ENCODE measurements around the gene XPC. TPM values are rescaled to one million over a fixed set of nuclear protein-coding genes. Genes with fewer than 3 reads are reported as not detected.
"Not testable (repeated sequence)": the region's sequence is repeated elsewhere in the genome, so short reads cannot be mapped to it uniquely, and the experiment has no call there.

The XPC gene
- total RNA-seq: 75.5 TPM
- 10 to 100 TPM; 31.3 to 42.7 (median 36.9) TPM for polyA plus RNA-seq

GRCh38 chr3:14178247-14179113 lies at the start of gene XPC, which contains the start of gene LSM3:
XPC (minus strand) TSS chr3:14178601; CDS start chr3:14178568, 33 bp downstream.
LSM3 (plus strand) TSS chr3:14178817; CDS start chr3:14178861, 44 bp downstream.
- H3K27ac Mint-ChIP-seq: peak within 1 kb of the TSS; percentile 99 to 100 (median 100)
- H3K4me1 Mint-ChIP-seq: peaks cover 37 to 81% (median 66%) of the 10 kb centered on the region in 4 donors
- Histone ChIP-seq H3K4me1 (ENCODE audit: control insufficient read depth, insufficient read depth, low read length, poor library complexity, severe bottlenecking) (peaks cover 47% of the 10 kb centered on the region), H3K9me3 (ENCODE audit: control insufficient read depth in 2 of 2, low read length in 2 of 2) (no peaks in the 10 kb centered on the region), H3K36me3 (ENCODE audit: control insufficient read depth, insufficient read depth, low read length) (peaks cover 22% of the 10 kb centered on the region), H3K27me3 (ENCODE audit: control insufficient read depth, insufficient read depth, low read length) (no peaks in the 10 kb centered on the region), H3K4me3 (ENCODE audit: low read depth, low read length) (peak within 1 kb of the TSS; percentile 99), H3K27ac (ENCODE audit: insufficient read depth, low read length, poor library complexity, severe bottlenecking) (peak within 1 kb of the TSS; percentile 97)
- peak within 1 kb of the TSS; percentile 95 to 99 (median 97) for H3K4me3 Mint-ChIP-seq
- no peaks in the 10 kb centered on the region for H3K27me3 Mint-ChIP-seq
- peak; percentile 95 to 100 (median 98) for DNase-seq
- no peaks in the 10 kb centered on the region for H3K9me3 Mint-ChIP-seq
- peak; percentile 94 to 95 for ATAC-seq (ENCODE audit: low read depth in 2 of 2)
- peaks cover 17% of the 10 kb centered on the region for H3K36me3 Mint-ChIP-seq

DNA sequence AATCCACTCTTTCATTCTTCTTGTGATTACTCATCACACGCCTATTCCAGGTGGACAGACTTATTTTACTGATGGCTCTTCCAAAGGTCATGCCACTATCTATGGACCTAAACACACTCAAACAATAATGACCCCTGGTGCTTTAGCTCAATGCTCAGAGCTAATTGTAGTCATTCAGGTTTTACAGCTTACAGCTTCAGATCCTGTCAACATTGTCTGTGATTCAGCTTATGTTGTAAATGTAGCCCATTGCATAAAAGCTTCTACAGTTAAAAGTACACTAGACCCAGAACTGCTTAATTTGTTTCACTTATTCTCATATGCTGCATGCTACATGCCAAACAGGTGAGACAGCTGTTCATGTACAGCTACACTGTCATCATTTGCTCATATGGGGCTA lies 49.5 kb upstream of the XPC start:
- Mint-ChIP-seq H3K27ac (no peak overlapping the region), H3K4me3 (no peak overlapping the region), H3K4me1 (peaks cover 0 to 5% (median under 1%) of the 10 kb centered on the region in 4 donors), H3K27me3 (peaks cover 28% of the 10 kb centered on the region), H3K36me3 (no peaks in the 10 kb centered on the region), H3K9me3 (peaks cover 0 to 3% (median 0%) of the 10 kb centered on the region in 7 donors)
- Histone ChIP-seq H3K27me3 (ENCODE audit: control insufficient read depth, insufficient read depth, low read length) (peaks cover 16% of the 10 kb centered on the region), H3K27ac (ENCODE audit: insufficient read depth, low read length, poor library complexity, severe bottlenecking) (no peak overlapping the region), H3K4me1 (ENCODE audit: control insufficient read depth, insufficient read depth, low read length, poor library complexity, severe bottlenecking) (no peaks in the 10 kb centered on the region), H3K4me3 (ENCODE audit: low read depth, low read length) (no peak overlapping the region), H3K9me3 (ENCODE audit: control insufficient read depth in 2 of 2, low read length in 2 of 2) (no peaks in the 10 kb centered on the region), H3K36me3 (ENCODE audit: control insufficient read depth, insufficient read depth, low read length) (no peaks in the 10 kb centered on the region)
- DNase-seq: no peak
- ATAC-seq (ENCODE audit: low read depth in 2 of 2): no peak

- H3K27me3 ChIP-seq (ENCODE audit: control insufficient read depth, insufficient read depth, low read length); ATAC-seq (ENCODE audit: low read depth in 2 of 2); H3K4me1 Mint-ChIP-seq; H3K27ac Mint-ChIP-seq; H3K4me3 ChIP-seq (ENCODE audit: low read depth, low read length); DNase-seq; H3K4me1 ChIP-seq (ENCODE audit: control insufficient read depth, insufficient read depth, low read length, poor library complexity, severe bottlenecking); H3K36me3 Mint-ChIP-seq; H3K9me3 ChIP-seq (ENCODE audit: control insufficient read depth in 2 of 2, low read length in 2 of 2); H3K36me3 ChIP-seq (ENCODE audit: control insufficient read depth, insufficient read depth, low read length); H3K4me3 Mint-ChIP-seq; H3K27ac ChIP-seq (ENCODE audit: insufficient read depth, low read length, poor library complexity, severe bottlenecking): not testable (repeated sequence)
- Mint-ChIP-seq H3K9me3 (peaks cover 0 to 14% (median 2%) of the 10 kb centered on the region in 7 donors), H3K27me3 (peaks cover 22% of the 10 kb centered on the region)
Observed at GRCh38 chr3:14226351-14226750, 48.0 kb upstream of the XPC start.

- Mint-ChIP-seq H3K4me1 (no peaks in the 10 kb centered on the region), H3K27me3 (peaks cover 31% of the 10 kb centered on the region), H3K4me3 (peak overlapping the region in 1 of 4 donors; percentile 53), H3K27ac (no peak overlapping the region), H3K36me3 (no peaks in the 10 kb centered on the region), H3K9me3 (peaks cover 0 to 21% (median 3%) of the 10 kb centered on the region in 7 donors)
- H3K27ac ChIP-seq (ENCODE audit: insufficient read depth, low read length, poor library complexity, severe bottlenecking): no peak overlapping the region
- ATAC-seq (ENCODE audit: low read depth in 2 of 2) (no peak), DNase-seq (no peak)
- peaks cover 0 to 5% of the 10 kb centered on the region in 2 experiments for H3K9me3 ChIP-seq (ENCODE audit: control insufficient read depth in 2 of 2, low read length in 2 of 2)
- H3K27me3 ChIP-seq (ENCODE audit: control insufficient read depth, insufficient read depth, low read length): peaks cover 4% of the 10 kb centered on the region
- no peaks in the 10 kb centered on the region for H3K4me1 ChIP-seq (ENCODE audit: control insufficient read depth, insufficient read depth, low read length, poor library complexity, severe bottlenecking)
- no peaks in the 10 kb centered on the region for H3K36me3 ChIP-seq (ENCODE audit: control insufficient read depth, insufficient read depth, low read length)
- H3K4me3 ChIP-seq (ENCODE audit: low read depth, low read length): no peak overlapping the region
Observed at GRCh38 chr3:14225421-14225820, 47.0 kb upstream of the XPC start.

GRCh38 chr3:14224895-14225294 lies 46.5 kb upstream of the XPC start:
- Histone ChIP-seq H3K36me3 (ENCODE audit: control insufficient read depth, insufficient read depth, low read length) (no peaks in the 10 kb centered on the region), H3K4me1 (ENCODE audit: control insufficient read depth, insufficient read depth, low read length, poor library complexity, severe bottlenecking) (no peaks in the 10 kb centered on the region), H3K4me3 (ENCODE audit: low read depth, low read length) (no peak overlapping the region), H3K27ac (ENCODE audit: insufficient read depth, low read length, poor library complexity, severe bottlenecking) (no peak overlapping the region), H3K9me3 (ENCODE audit: control insufficient read depth in 2 of 2, low read length in 2 of 2) (peaks cover 0 to 5% of the 10 kb centered on the region in 2 experiments), H3K27me3 (ENCODE audit: control insufficient read depth, insufficient read depth, low read length) (peaks cover 4% of the 10 kb centered on the region)
- peaks cover 31% of the 10 kb centered on the region for H3K27me3 Mint-ChIP-seq
- no peak for DNase-seq
- H3K4me3 Mint-ChIP-seq: no peak overlapping the region
- H3K9me3 Mint-ChIP-seq: peaks cover 0 to 21% (median 3%) of the 10 kb centered on the region in 7 donors
- no peaks in the 10 kb centered on the region for H3K4me1 Mint-ChIP-seq
- H3K36me3 Mint-ChIP-seq: no peaks in the 10 kb centered on the region
- no peak for ATAC-seq (ENCODE audit: low read depth in 2 of 2)
- no peak overlapping the region for H3K27ac Mint-ChIP-seq

GRCh38 chr3:14223595-14223994 lies 45.2 kb upstream of the XPC start:
- Mint-ChIP-seq H3K27ac (no peak overlapping the region), H3K9me3 (peaks cover 0 to 21% (median 3%) of the 10 kb centered on the region in 7 donors), H3K4me3 (no peak overlapping the region), H3K4me1 (no peaks in the 10 kb centered on the region), H3K36me3 (no peaks in the 10 kb centered on the region), H3K27me3 (peaks cover 31% of the 10 kb centered on the region)
- no peak overlapping the region for H3K4me3 ChIP-seq (ENCODE audit: low read depth, low read length)
- no peak for ATAC-seq (ENCODE audit: low read depth in 2 of 2)
- no peaks in the 10 kb centered on the region for H3K36me3 ChIP-seq (ENCODE audit: control insufficient read depth, insufficient read depth, low read length)
- DNase-seq: no peak
- H3K4me1 ChIP-seq (ENCODE audit: control insufficient read depth, insufficient read depth, low read length, poor library complexity, severe bottlenecking): no peaks in the 10 kb centered on the region
- peaks cover 4% of the 10 kb centered on the region for H3K27me3 ChIP-seq (ENCODE audit: control insufficient read depth, insufficient read depth, low read length)
- H3K9me3 ChIP-seq (ENCODE audit: control insufficient read depth in 2 of 2, low read length in 2 of 2): peaks cover 0 to 5% of the 10 kb centered on the region in 2 experiments
- no peak overlapping the region for H3K27ac ChIP-seq (ENCODE audit: insufficient read depth, low read length, poor library complexity, severe bottlenecking)

DNA sequence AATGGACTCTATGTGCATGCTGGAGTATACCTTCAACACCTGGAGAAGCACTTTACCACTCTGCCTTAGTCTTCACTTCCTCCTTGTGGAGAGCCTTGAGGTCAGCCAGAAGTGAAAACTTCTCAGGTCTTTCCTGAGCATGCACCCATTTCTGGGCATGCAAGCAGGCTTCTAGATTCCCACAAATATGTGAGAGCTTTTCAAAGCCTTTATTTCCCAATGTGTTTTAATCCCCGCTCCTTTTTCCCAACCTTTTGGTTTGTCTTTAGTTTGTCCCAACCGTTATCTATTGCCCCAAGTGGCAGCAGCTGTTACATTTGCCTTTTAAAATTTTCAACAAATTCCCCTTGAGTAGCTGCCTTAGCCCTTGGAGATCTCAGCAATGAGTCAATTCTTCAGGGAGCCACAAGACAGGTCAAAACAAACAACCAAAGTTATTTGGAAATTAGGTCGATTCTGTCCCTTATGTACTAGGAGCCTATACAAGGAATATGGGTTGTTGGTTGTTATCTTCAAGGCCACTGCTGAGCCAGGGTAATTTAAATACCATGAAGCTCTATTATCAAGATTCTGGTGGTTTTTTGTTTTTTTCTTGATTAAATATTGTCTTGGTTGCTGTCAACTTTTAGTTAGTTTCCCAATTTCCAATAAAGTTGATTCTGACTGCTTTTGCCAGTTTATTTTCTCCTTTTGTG lies 44.6 kb upstream of the XPC start:
- Mint-ChIP-seq H3K4me3 (no peak overlapping the region), H3K9me3 (peaks cover 0 to 21% (median 3%) of the 10 kb centered on the region in 7 donors), H3K36me3 (no peaks in the 10 kb centered on the region), H3K4me1 (no peaks in the 10 kb centered on the region), H3K27ac (no peak overlapping the region), H3K27me3 (peaks cover 31% of the 10 kb centered on the region)
- no peak for DNase-seq
- Histone ChIP-seq H3K4me3 (ENCODE audit: low read depth, low read length) (no peak overlapping the region), H3K27me3 (ENCODE audit: control insufficient read depth, insufficient read depth, low read length) (peaks cover 4% of the 10 kb centered on the region), H3K36me3 (ENCODE audit: control insufficient read depth, insufficient read depth, low read length) (no peaks in the 10 kb centered on the region), H3K9me3 (ENCODE audit: control insufficient read depth in 2 of 2, low read length in 2 of 2) (peaks cover 0 to 5% of the 10 kb centered on the region in 2 experiments), H3K27ac (ENCODE audit: insufficient read depth, low read length, poor library complexity, severe bottlenecking) (no peak overlapping the region), H3K4me1 (ENCODE audit: control insufficient read depth, insufficient read depth, low read length, poor library complexity, severe bottlenecking) (no peaks in the 10 kb centered on the region)
- ATAC-seq (ENCODE audit: low read depth in 2 of 2): no peak
